Psoas muscle (tissue), 8 donors: ENCODE results near the gene XRCC6. TPM values are rescaled to one million over a fixed set of nuclear protein-coding genes. Genes with fewer than 3 reads are reported as not detected.

Source experiments
- ATAC-seq, 4 donors: fragments of 200-7000 bp; cut with Tn5 transposase; one replicate each; pipeline ENCODE4 v1.9.1; 2020; ENCODE audit warnings: moderate library complexity in 3 of 4, mild to moderate bottlenecking in 2 of 4
- DNase-seq, 2 donors: peaks; one replicate each; pipeline ENCODE4 v3.0.0-alpha.2; 2020
- H3K27ac ChIP-seq: fragments of 200-600 bp; one replicate; pipeline ENCODE4 v1.8.0; 2022
- H3K27me3 ChIP-seq, 3 donors: fragments of 200-600 bp in 1 of 3; one replicate each; pipeline versions ENCODE4 v1.6.1 to v1.8.0; 2013 to 2022; ENCODE audit warnings: low read length in 2 of 3, mild to moderate bottlenecking in 2 of 3, moderate library complexity in 1 of 3; ENCODE audit not compliant: insufficient read depth in 3 of 3
- H3K36me3 ChIP-seq, 2 donors: fragments of 200-600 bp in 1 of 2; one replicate each; pipeline versions ENCODE4 v1.6.1 to v1.8.0; 2013 to 2022; ENCODE audit warnings: low read depth in 1 of 2, mild to moderate bottlenecking in 1 of 2, moderate library complexity in 1 of 2; ENCODE audit not compliant: insufficient read depth in 1 of 2
- H3K4me1 ChIP-seq: fragments of 200-600 bp; one replicate; pipeline ENCODE4 v1.8.0; 2022
- H3K4me3 ChIP-seq: fragments of 200-600 bp; one replicate; pipeline ENCODE4 v1.8.0; 2022; ENCODE audit warnings: mild to moderate bottlenecking
- H3K9me3 ChIP-seq: fragments of 200-600 bp; one replicate; pipeline ENCODE4 v1.8.0; 2022
- WGBS, 3 donors: extraction: QIAGEN DNeasy Blood & Tissue Kit; methylation state at CpG; one replicate each; pipeline versions ENCODE4 v1.1.6 to v1.1.7; 2013; 5-methylcytosine and 5-hydroxymethylcytosine counted together
- intact Hi-C, 2 donors: fragments of 100-400 bp; cut with DNase I; formaldehyde crosslinking; loops; one replicate each; pipeline versions ENCODE4 v1.11.0 to v1.14.2; 2022
- polyA plus RNA-seq, 3 donors: library from polyadenylated mRNA; stranded (reverse); fragments of 200-250 nt; gene quantifications; one replicate each; pipeline ENCODE4 v1.2.3, GENCODE V29; 2013
- total RNA-seq, 4 donors: library from RNA; stranded (reverse); fragmentation: NEBNext Ultra II Directional in 2 of 4; extraction: Animal tissue kit (Norgen Biotek cat#: 25700) in 2 of 4; gene quantifications; one replicate each; pipeline versions ENCODE4 v1.2.1 to v1.2.4, GENCODE V29; 2021 to 2023
- TF ChIP-seq, protein P1 (sequence below): fragments of 200-600 bp; IDR thresholded peaks from one replicate; pipeline ENCODE4 v1.8.0; 2022; ENCODE audit warnings: antibody characterized with exemption
- donor health status: healthy with polysubstance abuse.
- donor health status: DM: no; HTN: no; CAD: no; lungs with moderate emphysema.
- donor health status: Bipolar disorder and iron deficiency.
- donor health status: healthy.
- donor health status: DM: yes; HTN: yes; CAD: no.
- donor health status: DM: no; HTN: no; CAD: no.
- donor health status: DM: no; HTN: no; CAD: no.
- donor health status: DM: yes; HTN: yes; CAD: no.

Gene XRCC6
- total and polyA plus RNA-seq, 7 donors, result 156 to 291 (median 236) TPM

GRCh38 chr22:41579997-41580355, 41.1 kb upstream of the XRCC6 start:
- Histone ChIP-seq H3K4me3 (no peak overlapping the region), H3K27ac (no peak overlapping the region), H3K9me3 (no peaks in the 10 kb centered on the region), H3K36me3 (peaks cover 0 to 40% of the 10 kb centered on the region in 2 donors), H3K4me1 (no peaks in the 10 kb centered on the region), H3K27me3 (no peaks in the 10 kb centered on the region)
- intact Hi-C loops, result no loop called here
- TF ChIP-seq, protein P1, sequence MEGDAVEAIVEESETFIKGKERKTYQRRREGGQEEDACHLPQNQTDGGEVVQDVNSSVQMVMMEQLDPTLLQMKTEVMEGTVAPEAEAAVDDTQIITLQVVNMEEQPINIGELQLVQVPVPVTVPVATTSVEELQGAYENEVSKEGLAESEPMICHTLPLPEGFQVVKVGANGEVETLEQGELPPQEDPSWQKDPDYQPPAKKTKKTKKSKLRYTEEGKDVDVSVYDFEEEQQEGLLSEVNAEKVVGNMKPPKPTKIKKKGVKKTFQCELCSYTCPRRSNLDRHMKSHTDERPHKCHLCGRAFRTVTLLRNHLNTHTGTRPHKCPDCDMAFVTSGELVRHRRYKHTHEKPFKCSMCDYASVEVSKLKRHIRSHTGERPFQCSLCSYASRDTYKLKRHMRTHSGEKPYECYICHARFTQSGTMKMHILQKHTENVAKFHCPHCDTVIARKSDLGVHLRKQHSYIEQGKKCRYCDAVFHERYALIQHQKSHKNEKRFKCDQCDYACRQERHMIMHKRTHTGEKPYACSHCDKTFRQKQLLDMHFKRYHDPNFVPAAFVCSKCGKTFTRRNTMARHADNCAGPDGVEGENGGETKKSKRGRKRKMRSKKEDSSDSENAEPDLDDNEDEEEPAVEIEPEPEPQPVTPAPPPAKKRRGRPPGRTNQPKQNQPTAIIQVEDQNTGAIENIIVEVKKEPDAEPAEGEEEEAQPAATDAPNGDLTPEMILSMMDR, result no peak
- 90 to 94% (median 91%) methylated on average over 6 of the region's 6 CpGs for WGBS, 3 donors
- no peak for DNase-seq
- ATAC-seq, result no peak

DNA sequence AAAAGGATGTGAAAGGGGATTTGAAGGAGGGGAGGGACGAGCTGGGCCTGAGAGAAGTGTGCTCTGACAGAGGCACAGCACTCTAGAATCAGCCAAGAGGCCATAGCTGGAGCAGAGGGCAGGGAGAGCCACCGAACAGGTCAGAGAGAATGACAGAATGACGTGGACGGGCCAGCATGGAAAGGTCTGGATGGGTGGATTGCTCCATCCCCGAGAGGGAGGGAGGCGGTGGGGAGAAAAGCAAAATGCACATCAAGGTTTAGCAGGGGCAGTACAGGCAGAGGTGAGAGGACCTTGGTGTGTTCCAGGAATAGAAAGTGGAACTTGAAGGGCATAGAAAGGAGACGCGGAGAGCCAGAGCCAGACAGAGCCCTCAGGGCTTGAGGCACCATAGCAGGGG, 38.4 kb upstream of the XRCC6 start:
- Histone ChIP-seq H3K27me3 (no peaks in the 10 kb centered on the region), H3K4me1 (no peaks in the 10 kb centered on the region), H3K27ac (no peak overlapping the region), H3K36me3 (peaks cover 0 to 29% of the 10 kb centered on the region in 2 donors), H3K9me3 (no peaks in the 10 kb centered on the region), H3K4me3 (no peak overlapping the region)
- WGBS, 3 donors, result 75 to 86% (median 80%) methylated on average over 8 of the region's 8 CpGs
- ATAC-seq, result no peak
- DNase-seq, result no peak
- TF ChIP-seq, protein P1, result no peak
- intact Hi-C loops, result no loop called here

DNA sequence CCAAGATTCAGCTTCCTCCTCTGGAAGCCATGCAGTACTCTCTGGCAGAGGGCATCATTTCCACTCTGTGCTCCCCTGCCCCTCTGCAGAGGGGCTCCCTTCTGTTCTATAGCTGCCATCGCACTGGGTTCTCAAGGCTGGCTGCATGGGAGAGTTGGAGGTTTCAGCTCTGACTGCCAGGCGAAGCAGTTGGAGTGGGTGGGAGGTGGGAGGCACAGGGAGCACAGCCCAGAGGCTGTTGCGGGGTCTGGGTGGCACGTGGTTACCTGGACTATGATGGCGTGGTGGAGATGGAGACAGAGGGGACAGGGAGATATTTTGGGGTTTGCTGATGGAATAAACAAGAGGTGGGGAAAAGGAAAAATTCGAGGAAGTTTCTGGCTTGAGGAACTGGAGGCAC, 36.2 kb upstream of the XRCC6 start:
- Histone ChIP-seq H3K36me3 (peaks cover 0 to 28% of the 10 kb centered on the region in 2 donors), H3K9me3 (no peaks in the 10 kb centered on the region), H3K27me3 (no peaks in the 10 kb centered on the region), H3K4me3 (no peak overlapping the region), H3K4me1 (peaks cover 7% of the 10 kb centered on the region), H3K27ac (no peak overlapping the region)
- no peak for DNase-seq
- WGBS, 3 donors, result 90 to 95% (median 92%) methylated on average over 6 of the region's 6 CpGs
- intact Hi-C loops, result loop anchor here (5.0 kb wide), 1 partner anchor 38 kb away; no protein-coding TSS in a partner anchor
- TF ChIP-seq, protein P1, result no peak
- no peak for ATAC-seq

DNA sequence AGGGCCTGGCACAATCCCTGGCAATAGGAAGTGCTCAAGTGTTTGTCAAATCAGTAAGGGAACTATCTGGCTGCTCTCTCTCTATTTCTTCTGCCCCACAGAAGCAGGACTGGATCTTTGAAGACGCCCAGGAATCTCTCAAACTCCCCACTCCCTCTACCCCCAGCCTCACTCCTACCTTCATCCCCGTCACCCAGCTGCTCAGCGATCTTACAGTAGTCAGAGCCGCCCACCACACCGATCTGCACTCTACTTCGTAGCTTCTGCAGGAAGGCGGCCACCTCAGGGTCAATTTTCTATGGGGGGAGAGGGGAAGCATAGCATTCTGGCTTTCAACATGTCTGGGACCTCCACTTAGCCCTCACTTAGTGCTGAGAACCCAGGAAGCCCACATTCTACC, 35.2 kb upstream of the XRCC6 start:
- 95 to 99% (median 97%) methylated on average over 7 of the region's 7 CpGs for WGBS, 3 donors
- Histone ChIP-seq H3K4me3 (no peak overlapping the region), H3K4me1 (peaks cover 7% of the 10 kb centered on the region), H3K36me3 (peaks cover 0 to 28% of the 10 kb centered on the region in 2 donors), H3K9me3 (no peaks in the 10 kb centered on the region), H3K27me3 (no peaks in the 10 kb centered on the region), H3K27ac (no peak overlapping the region)
- TF ChIP-seq, protein P1, result no peak
- intact Hi-C loops, result loop anchor here (5.0 kb wide), 1 partner anchor 39 kb away; no protein-coding TSS in a partner anchor
- DNase-seq, result no peak
- ATAC-seq, result no peak

- intact Hi-C loops, result loop anchor here (5.0 kb wide), 1 partner anchor 40 kb away; no protein-coding TSS in a partner anchor
- H3K4me1 ChIP-seq, result peaks cover 7% of the 10 kb centered on the region
- no peak overlapping the region for H3K4me3 ChIP-seq
- H3K27ac ChIP-seq, result no peak overlapping the region
- 93 to 94% (median 94%) methylated on average over 7 of the region's 7 CpGs for WGBS, 3 donors
- no peaks in the 10 kb centered on the region for H3K27me3 ChIP-seq
- no peaks in the 10 kb centered on the region for H3K9me3 ChIP-seq
- peaks cover 0 to 19% of the 10 kb centered on the region in 2 donors for H3K36me3 ChIP-seq
- TF ChIP-seq, protein P1, result no peak
- no peak for ATAC-seq
- no peak for DNase-seq
Observed at GRCh38 chr22:41587347-41587723, 33.8 kb upstream of the XRCC6 start.
